Trophoblast cell (in vitro differentiated cells and primary cell): ENCODE results near the gene ZNF273.
"Not testable (repeated sequence)": the region's sequence is repeated elsewhere in the genome, so short reads cannot be mapped to it uniquely, and the experiment has no call there.

Experiments
- DNase-seq, 2 donors: peaks; one replicate each; pipeline ENCODE4 v3.0.0-alpha.2; 2016
- H2AFZ ChIP-seq: 2 replicates; pipeline ENCODE4 v1.6.1; 2013; ENCODE audit warnings: low read length, moderate library complexity, mild to moderate bottlenecking; ENCODE audit not compliant: insufficient read depth, poor library complexity
- H2AK5ac ChIP-seq: 2 replicates; pipeline ENCODE4 v1.6.1; 2013; ENCODE audit warnings: mild to moderate bottlenecking, low read length
- H2BK120ac ChIP-seq: 2 replicates; pipeline ENCODE4 v1.6.1; 2013; ENCODE audit warnings: low read length, mild to moderate bottlenecking, moderate library complexity; ENCODE audit not compliant: insufficient read depth, poor library complexity
- H2BK12ac ChIP-seq: 2 replicates; pipeline ENCODE4 v1.6.1; 2013; ENCODE audit warnings: mild to moderate bottlenecking, low read length, moderate library complexity
- H2BK5ac ChIP-seq: 2 replicates; pipeline ENCODE4 v1.6.1; 2013; ENCODE audit warnings: low read length, low read depth, moderate library complexity, mild to moderate bottlenecking; ENCODE audit not compliant: poor library complexity
- H3K14ac ChIP-seq: 2 replicates; pipeline ENCODE4 v1.6.1; 2013; ENCODE audit warnings: mild to moderate bottlenecking, low read length
- H3K18ac ChIP-seq: 2 replicates; pipeline ENCODE4 v1.6.1; 2013; ENCODE audit warnings: mild to moderate bottlenecking, low read length
- H3K23ac ChIP-seq: 2 replicates; pipeline ENCODE4 v1.6.1; 2013; ENCODE audit warnings: low read length
- H3K27ac ChIP-seq: 2 replicates; pipeline ENCODE4 v1.5.1; 2013; ENCODE audit warnings: low read depth, mild to moderate bottlenecking, inconsistent platforms, low read length, moderate library complexity
- H3K27me3 ChIP-seq: 2 replicates; pipeline ENCODE4 v1.6.1; 2013; ENCODE audit warnings: inconsistent platforms, mild to moderate bottlenecking, low read length, moderate library complexity; ENCODE audit not compliant: insufficient read depth
- H3K36me3 ChIP-seq, 2 experiments: 1 replicate in 1 of 2; 2 replicates in 1 of 2; pipeline ENCODE4 v1.6.1; 2013; ENCODE audit warnings: low read length in 2 of 2, mild to moderate bottlenecking in 2 of 2, moderate library complexity in 1 of 2; ENCODE audit not compliant: insufficient read depth in 2 of 2, control insufficient read depth in 1 of 2
- H3K4ac ChIP-seq: 2 replicates; pipeline ENCODE4 v1.6.1; 2013; ENCODE audit warnings: low read depth, mild to moderate bottlenecking, low read length, moderate library complexity
- H3K4me1 ChIP-seq, 2 experiments: 1 replicate in 1 of 2; 2 replicates in 1 of 2; pipeline ENCODE4 v1.6.1; 2013; ENCODE audit warnings: low read length in 2 of 2, mild to moderate bottlenecking in 2 of 2, moderate library complexity in 1 of 2; ENCODE audit not compliant: insufficient read depth in 2 of 2, control insufficient read depth in 1 of 2
- H3K4me2 ChIP-seq: 2 replicates; pipeline ENCODE4 v1.6.1; 2013; ENCODE audit warnings: inconsistent platforms, mild to moderate bottlenecking, low read length, moderate library complexity
- H3K4me3 ChIP-seq: 2 replicates; pipeline ENCODE4 v1.5.1; 2013; ENCODE audit warnings: mild to moderate bottlenecking, low read depth, low read length, inconsistent platforms
- H3K79me1 ChIP-seq: one replicate; pipeline ENCODE4 v1.6.1; 2013; ENCODE audit warnings: low read length
- H3K79me2 ChIP-seq: 2 replicates; pipeline ENCODE4 v1.6.1; 2013; ENCODE audit warnings: low read length, mild to moderate bottlenecking; ENCODE audit not compliant: control insufficient read depth, insufficient read depth, poor library complexity
- H3K9ac ChIP-seq: 2 replicates; pipeline ENCODE4 v1.6.1; 2013; ENCODE audit warnings: mild to moderate bottlenecking, low read length
- H3K9me3 ChIP-seq: 2 replicates; pipeline ENCODE4 v1.6.1; 2013; ENCODE audit warnings: low read depth, mild to moderate bottlenecking, control low read depth, inconsistent platforms, low read length; ENCODE audit not compliant: insufficient read depth
- H4K12ac ChIP-seq: 2 replicates; pipeline ENCODE4 v1.6.1; 2013; ENCODE audit warnings: low read depth, mild to moderate bottlenecking, low read length, moderate library complexity
- H4K8ac ChIP-seq: 2 replicates; pipeline ENCODE4 v1.6.1; 2013; ENCODE audit warnings: low read depth, mild to moderate bottlenecking, low read length, moderate library complexity
- H4K91ac ChIP-seq: one replicate; pipeline ENCODE4 v1.6.1; 2013; ENCODE audit warnings: low read depth, mild to moderate bottlenecking, low read length, moderate library complexity
- WGBS: extraction: QIAGEN DNeasy Blood & Tissue Kit; methylation state at CpG from one replicate; pipeline ENCODE4 v1.1.7; 2013; ENCODE audit warnings: missing lambda C conversion rate; ENCODE audit not compliant: insufficient read length, insufficient coverage; ENCODE audit errors: extremely low coverage; 5-methylcytosine and 5-hydroxymethylcytosine counted together

Gene ZNF273

GRCh38 chr7:64950673-64951072 is 47.6 kb downstream of the ZNF273 start:
- H4K8ac ChIP-seq, H3K18ac ChIP-seq, H3K9ac ChIP-seq, H2AFZ ChIP-seq, H4K91ac ChIP-seq, H4K12ac ChIP-seq, H2AK5ac ChIP-seq, DNase-seq, H2BK12ac ChIP-seq, H3K36me3 ChIP-seq, H2BK120ac ChIP-seq, H3K23ac ChIP-seq, H3K27me3 ChIP-seq, H3K79me2 ChIP-seq, H3K4ac ChIP-seq, H3K4me2 ChIP-seq, H3K14ac ChIP-seq, H3K9me3 ChIP-seq, H3K27ac ChIP-seq, H3K79me1 ChIP-seq, H2BK5ac ChIP-seq, H3K4me3 ChIP-seq: not testable (repeated sequence)
- WGBS: no CpG with 5 or more reads among the region's 9 CpGs
- H3K4me1 ChIP-seq: peaks cover 21 to 25% of the 10 kb centered on the region in 2 experiments

DNA sequence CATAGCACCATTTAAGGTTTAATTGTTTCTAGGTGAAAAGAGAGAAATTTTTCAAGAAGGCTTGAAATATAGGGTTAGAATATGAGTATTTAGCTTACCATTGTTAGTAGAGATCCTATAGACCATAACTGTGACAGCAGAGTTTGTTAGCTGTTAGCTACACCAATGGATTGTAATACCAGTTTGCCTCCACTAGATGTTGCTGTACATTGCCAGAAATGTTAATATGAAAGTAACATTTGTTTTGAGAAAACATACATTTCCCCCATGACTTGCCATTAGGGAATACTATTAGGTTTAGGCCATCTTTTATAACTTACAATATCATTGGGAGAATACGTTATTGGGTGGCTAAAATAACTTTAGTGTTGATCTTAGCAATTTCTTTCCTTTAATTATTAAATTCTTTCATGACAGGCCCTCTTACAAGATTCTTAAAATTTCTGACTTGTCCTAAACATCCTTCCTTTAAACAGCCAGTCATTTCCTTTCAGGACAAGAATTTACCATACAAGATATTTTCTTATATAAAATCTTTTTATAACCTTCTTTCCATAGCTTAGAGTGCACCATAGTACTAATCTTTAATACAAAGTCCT is 48.3 kb downstream of the ZNF273 start:
- Histone ChIP-seq H3K14ac (no peak overlapping the region), H2AFZ (no peak overlapping the region), H2AK5ac (no peak overlapping the region), H3K36me3 (peaks cover 0 to 4% of the 10 kb centered on the region in 2 experiments), H3K79me2 (peaks cover 2% of the 10 kb centered on the region), H2BK5ac (no peak overlapping the region), H4K91ac (no peak overlapping the region), H3K27me3 (no peaks in the 10 kb centered on the region), H4K12ac (no peak overlapping the region), H3K4me3 (no peak overlapping the region), H3K9ac (no peak overlapping the region), H3K18ac (no peak overlapping the region), H3K79me1 (peaks cover 9% of the 10 kb centered on the region), H3K4ac (no peak overlapping the region), H3K9me3 (peaks cover 3% of the 10 kb centered on the region), H2BK120ac (no peak overlapping the region), H3K4me1 (peaks cover 15 to 18% of the 10 kb centered on the region in 2 experiments), H4K8ac (no peak overlapping the region), H3K27ac (no peak overlapping the region), H2BK12ac (no peak overlapping the region), H3K23ac (no peak overlapping the region), H3K4me2 (no peak overlapping the region)
- peak; percentile 17 to 80 for DNase-seq
- WGBS: no CpG with 5 or more reads among the region's 1 CpG

DNA sequence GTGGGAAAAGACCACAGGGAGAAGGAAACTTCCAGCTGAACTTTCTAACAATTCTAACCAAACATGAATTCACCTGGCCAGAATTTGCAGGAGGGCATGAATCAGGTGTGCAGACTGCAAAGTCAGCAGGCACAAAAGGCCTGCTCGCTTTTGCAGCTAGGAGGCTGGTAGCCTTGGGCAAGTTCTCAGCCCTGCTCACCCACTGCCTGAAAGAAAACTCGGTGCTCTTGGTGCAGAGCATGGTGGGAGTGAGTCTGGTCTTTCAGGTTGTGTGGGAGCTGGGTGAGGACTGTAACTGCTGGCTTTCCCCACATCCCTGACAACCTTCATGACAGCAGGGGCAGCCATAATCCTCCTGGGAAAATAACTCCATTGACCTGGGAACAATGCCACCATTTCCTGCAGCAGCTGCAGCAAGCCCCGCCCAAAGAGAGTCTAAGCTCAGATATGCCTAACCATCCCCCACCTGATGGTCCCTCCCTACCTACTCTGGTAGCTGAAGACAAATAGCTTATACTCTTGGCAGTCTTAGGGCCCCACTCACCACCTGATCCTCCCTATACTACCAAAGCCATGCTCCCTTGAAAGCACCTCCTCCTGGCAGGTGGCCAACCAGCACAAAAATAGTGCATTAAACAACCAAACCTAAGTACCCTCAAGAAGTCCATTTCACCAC is 56.1 kb downstream of the ZNF273 start:
- peaks cover 2% of the 10 kb centered on the region for H3K9me3 ChIP-seq
- WGBS: no CpG with 5 or more reads among the region's 3 CpGs
- no peak overlapping the region for H4K8ac ChIP-seq
- no peak for DNase-seq
- H2AFZ ChIP-seq: no peak overlapping the region
- no peaks in the 10 kb centered on the region for H3K79me2 ChIP-seq
- H3K4me3 ChIP-seq: no peak overlapping the region
- H3K27ac ChIP-seq: no peak overlapping the region
- no peak overlapping the region for H3K14ac ChIP-seq
- no peak overlapping the region for H3K18ac ChIP-seq
- H2BK120ac ChIP-seq: no peak overlapping the region
- no peak overlapping the region for H3K4me2 ChIP-seq
- H3K36me3 ChIP-seq: no peaks in the 10 kb centered on the region
- H3K23ac ChIP-seq: no peak overlapping the region
- no peak overlapping the region for H3K4ac ChIP-seq
- H3K79me1 ChIP-seq: no peaks in the 10 kb centered on the region
- H2BK12ac ChIP-seq: no peak overlapping the region
- no peak overlapping the region for H4K91ac ChIP-seq
- H3K27me3 ChIP-seq: no peaks in the 10 kb centered on the region
- no peaks in the 10 kb centered on the region for H3K4me1 ChIP-seq
- H3K9ac ChIP-seq: no peak overlapping the region
- no peak overlapping the region for H4K12ac ChIP-seq
- no peak overlapping the region for H2AK5ac ChIP-seq
- H2BK5ac ChIP-seq: no peak overlapping the region

- H3K9ac ChIP-seq: no peak overlapping the region
- H3K4me1 ChIP-seq: no peaks in the 10 kb centered on the region
- no peak overlapping the region for H3K14ac ChIP-seq
- no peak overlapping the region for H3K18ac ChIP-seq
- no peak overlapping the region for H2BK120ac ChIP-seq
- H2BK5ac ChIP-seq: no peak overlapping the region
- H4K91ac ChIP-seq: no peak overlapping the region
- H4K8ac ChIP-seq: no peak overlapping the region
- DNase-seq: no peak
- H3K23ac ChIP-seq: no peak overlapping the region
- H3K9me3 ChIP-seq: no peaks in the 10 kb centered on the region
- no peak overlapping the region for H2AK5ac ChIP-seq
- no peak overlapping the region for H4K12ac ChIP-seq
- no peak overlapping the region for H3K27ac ChIP-seq
- no peaks in the 10 kb centered on the region for H3K27me3 ChIP-seq
- no peak overlapping the region for H3K4me2 ChIP-seq
- no peak overlapping the region for H3K4me3 ChIP-seq
- H3K79me1 ChIP-seq: no peaks in the 10 kb centered on the region
- peaks cover 0 to 1% of the 10 kb centered on the region in 2 experiments for H3K36me3 ChIP-seq
- no peak overlapping the region for H2AFZ ChIP-seq
- H3K4ac ChIP-seq: no peak overlapping the region
- H2BK12ac ChIP-seq: no peak overlapping the region
- no peaks in the 10 kb centered on the region for H3K79me2 ChIP-seq
Measured at GRCh38 chr7:64965594-64965993, 62.5 kb downstream of the ZNF273 start.
